Measurements from ENCODE around the gene IFT88. TPM values are rescaled to one million over a fixed set of nuclear protein-coding genes. Genes with fewer than 3 reads are reported as not detected.
A peak's percentile ranks its signal among the peaks of the same experiment; 100 is the strongest.

The IFT88 gene
- total and polyA plus RNA-seq, 9 of the 15 experiments (the other 6 are each of a cell fraction or from before 2014, with no cell fraction given): 8.3 to 13.5 (median 10.0) TPM

DNA sequence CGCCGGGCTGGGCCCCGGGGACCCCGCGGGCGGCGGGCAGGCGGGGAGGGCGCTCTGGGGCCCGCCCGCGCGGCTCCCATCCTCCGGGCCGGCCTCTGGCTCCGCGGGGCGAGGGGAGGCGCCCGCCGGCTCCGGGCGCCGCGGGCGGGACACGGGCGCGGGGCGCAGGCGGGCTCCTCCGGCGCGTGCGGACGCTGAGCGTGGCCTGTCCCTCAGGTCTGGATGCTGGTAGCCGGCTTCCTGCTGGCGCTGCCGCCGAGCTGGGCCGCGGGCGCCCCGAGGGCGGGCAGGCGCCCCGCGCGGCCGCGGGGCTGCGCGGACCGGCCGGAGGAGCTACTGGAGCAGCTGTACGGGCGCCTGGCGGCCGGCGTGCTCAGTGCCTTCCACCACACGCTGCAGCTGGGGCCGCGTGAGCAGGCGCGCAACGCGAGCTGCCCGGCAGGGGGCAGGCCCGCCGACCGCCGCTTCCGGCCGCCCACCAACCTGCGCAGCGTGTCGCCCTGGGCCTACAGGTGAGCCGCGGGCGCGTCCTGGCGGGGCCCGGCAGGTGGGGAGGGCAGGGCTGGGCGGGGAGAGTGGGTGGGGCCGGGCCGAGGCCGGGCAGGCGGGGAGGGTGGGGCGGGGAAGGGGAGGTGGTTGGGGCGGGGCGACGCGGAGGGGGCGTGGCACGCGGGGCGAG lies 137.0 kb downstream of the IFT88 start (continued):
- TF ChIP-seq ARID2 (IDR thresholded peaks at IDR 0.05) (no peak), E2F3 (CRISPR knock-in tag; IDR thresholded peaks at IDR 0.05) (no peak), IRF2 (CRISPR knock-in tag; IDR thresholded peaks at IDR 0.05) (no peak), TOE1 (IDR thresholded peaks at IDR 0.05; ENCODE audit: borderline replicate concordance) (no peak), TOE1 (CRISPR knock-in tag; IDR thresholded peaks at IDR 0.05; ENCODE audit: borderline replicate concordance, low read depth) (no peak), XRCC5 (IDR thresholded peaks at IDR 0.05; ENCODE audit: low read depth, low read length) (no peak), CC2D1A (IDR thresholded peaks at IDR 0.05) (no peak), TAF1 (IDR thresholded peaks at IDR 0.05; ENCODE audit: control insufficient read depth, extremely low read depth, insufficient read depth, low read length, severe bottlenecking) (peak; percentile 38), CBFA2T2 (conservative IDR thresholded peaks at IDR 0.05) (no peak), ZBED1 (IDR thresholded peaks at IDR 0.05) (no peak)
- TF ChIP-seq, protein P1, sequence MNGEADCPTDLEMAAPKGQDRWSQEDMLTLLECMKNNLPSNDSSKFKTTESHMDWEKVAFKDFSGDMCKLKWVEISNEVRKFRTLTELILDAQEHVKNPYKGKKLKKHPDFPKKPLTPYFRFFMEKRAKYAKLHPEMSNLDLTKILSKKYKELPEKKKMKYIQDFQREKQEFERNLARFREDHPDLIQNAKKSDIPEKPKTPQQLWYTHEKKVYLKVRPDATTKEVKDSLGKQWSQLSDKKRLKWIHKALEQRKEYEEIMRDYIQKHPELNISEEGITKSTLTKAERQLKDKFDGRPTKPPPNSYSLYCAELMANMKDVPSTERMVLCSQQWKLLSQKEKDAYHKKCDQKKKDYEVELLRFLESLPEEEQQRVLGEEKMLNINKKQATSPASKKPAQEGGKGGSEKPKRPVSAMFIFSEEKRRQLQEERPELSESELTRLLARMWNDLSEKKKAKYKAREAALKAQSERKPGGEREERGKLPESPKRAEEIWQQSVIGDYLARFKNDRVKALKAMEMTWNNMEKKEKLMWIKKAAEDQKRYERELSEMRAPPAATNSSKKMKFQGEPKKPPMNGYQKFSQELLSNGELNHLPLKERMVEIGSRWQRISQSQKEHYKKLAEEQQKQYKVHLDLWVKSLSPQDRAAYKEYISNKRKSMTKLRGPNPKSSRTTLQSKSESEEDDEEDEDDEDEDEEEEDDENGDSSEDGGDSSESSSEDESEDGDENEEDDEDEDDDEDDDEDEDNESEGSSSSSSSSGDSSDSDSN (IDR thresholded peaks at IDR 0.05; ENCODE audit: borderline replicate concordance in 1 of 2, low read depth in 2 of 2, low read length in 2 of 2): peak; percentile 55 to 78; a peak in 1 of 4 replicates
- TF ChIP-seq, protein P2, sequence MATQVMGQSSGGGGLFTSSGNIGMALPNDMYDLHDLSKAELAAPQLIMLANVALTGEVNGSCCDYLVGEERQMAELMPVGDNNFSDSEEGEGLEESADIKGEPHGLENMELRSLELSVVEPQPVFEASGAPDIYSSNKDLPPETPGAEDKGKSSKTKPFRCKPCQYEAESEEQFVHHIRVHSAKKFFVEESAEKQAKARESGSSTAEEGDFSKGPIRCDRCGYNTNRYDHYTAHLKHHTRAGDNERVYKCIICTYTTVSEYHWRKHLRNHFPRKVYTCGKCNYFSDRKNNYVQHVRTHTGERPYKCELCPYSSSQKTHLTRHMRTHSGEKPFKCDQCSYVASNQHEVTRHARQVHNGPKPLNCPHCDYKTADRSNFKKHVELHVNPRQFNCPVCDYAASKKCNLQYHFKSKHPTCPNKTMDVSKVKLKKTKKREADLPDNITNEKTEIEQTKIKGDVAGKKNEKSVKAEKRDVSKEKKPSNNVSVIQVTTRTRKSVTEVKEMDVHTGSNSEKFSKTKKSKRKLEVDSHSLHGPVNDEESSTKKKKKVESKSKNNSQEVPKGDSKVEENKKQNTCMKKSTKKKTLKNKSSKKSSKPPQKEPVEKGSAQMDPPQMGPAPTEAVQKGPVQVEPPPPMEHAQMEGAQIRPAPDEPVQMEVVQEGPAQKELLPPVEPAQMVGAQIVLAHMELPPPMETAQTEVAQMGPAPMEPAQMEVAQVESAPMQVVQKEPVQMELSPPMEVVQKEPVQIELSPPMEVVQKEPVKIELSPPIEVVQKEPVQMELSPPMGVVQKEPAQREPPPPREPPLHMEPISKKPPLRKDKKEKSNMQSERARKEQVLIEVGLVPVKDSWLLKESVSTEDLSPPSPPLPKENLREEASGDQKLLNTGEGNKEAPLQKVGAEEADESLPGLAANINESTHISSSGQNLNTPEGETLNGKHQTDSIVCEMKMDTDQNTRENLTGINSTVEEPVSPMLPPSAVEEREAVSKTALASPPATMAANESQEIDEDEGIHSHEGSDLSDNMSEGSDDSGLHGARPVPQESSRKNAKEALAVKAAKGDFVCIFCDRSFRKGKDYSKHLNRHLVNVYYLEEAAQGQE (IDR thresholded peaks at IDR 0.05; ENCODE audit: borderline replicate concordance): 0 out of 2 replicates have a peak, but pooled peaks have one; percentile 6
- TF ChIP-seq, protein P2 (CRISPR knock-in tag; IDR thresholded peaks at IDR 0.05; ENCODE audit: low read depth): no peak
- TF ChIP-seq, protein P3, sequence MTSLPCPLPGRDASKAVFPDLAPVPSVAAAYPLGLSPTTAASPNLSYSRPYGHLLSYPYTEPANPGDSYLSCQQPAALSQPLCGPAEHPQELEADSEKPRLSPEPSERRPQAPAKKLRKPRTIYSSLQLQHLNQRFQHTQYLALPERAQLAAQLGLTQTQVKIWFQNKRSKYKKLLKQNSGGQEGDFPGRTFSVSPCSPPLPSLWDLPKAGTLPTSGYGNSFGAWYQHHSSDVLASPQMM (CRISPR knock-in tag; IDR thresholded peaks at IDR 0.05): no peak
- TF ChIP-seq, protein P4, sequence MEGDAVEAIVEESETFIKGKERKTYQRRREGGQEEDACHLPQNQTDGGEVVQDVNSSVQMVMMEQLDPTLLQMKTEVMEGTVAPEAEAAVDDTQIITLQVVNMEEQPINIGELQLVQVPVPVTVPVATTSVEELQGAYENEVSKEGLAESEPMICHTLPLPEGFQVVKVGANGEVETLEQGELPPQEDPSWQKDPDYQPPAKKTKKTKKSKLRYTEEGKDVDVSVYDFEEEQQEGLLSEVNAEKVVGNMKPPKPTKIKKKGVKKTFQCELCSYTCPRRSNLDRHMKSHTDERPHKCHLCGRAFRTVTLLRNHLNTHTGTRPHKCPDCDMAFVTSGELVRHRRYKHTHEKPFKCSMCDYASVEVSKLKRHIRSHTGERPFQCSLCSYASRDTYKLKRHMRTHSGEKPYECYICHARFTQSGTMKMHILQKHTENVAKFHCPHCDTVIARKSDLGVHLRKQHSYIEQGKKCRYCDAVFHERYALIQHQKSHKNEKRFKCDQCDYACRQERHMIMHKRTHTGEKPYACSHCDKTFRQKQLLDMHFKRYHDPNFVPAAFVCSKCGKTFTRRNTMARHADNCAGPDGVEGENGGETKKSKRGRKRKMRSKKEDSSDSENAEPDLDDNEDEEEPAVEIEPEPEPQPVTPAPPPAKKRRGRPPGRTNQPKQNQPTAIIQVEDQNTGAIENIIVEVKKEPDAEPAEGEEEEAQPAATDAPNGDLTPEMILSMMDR (IDR thresholded peaks at IDR 0.05 in 2 of 3, conservative IDR thresholded peaks at IDR 0.05 in 1 of 3; ENCODE audit: insufficient read depth in 2 of 3, low read depth in 1 of 3, low read length in 3 of 3): peak; percentile 24 to 80 (median 51); a peak in 4 of 6 replicates

Data from K562 (cell line).